GM23338 (cell line): ENCODE measurements around the gene FRYL.

Source experiments
- CTCF ChIP-seq, 2 experiments: fragments of 200-600 bp in 1 of 2; sonication (generic) in 1 of 2; conservative IDR thresholded peaks; 2 replicates each; pipeline versions ENCODE4 v1.5.1 to v1.6.1; 2016 to 2017; ENCODE audit warnings: antibody characterized with exemption in 2 of 2, low read depth in 2 of 2, mild to moderate bottlenecking in 2 of 2, moderate library complexity in 1 of 2
- EZH2 ChIP-seq: fragments of 200-600 bp; sonication (generic); IDR thresholded peaks from one replicate; pipeline ENCODE4 v1.8.0; 2017; ENCODE audit warnings: antibody characterized with exemption, mild to moderate bottlenecking, low read depth; ENCODE audit not compliant: unreplicated experiment
- EZH2phosphoT487 ChIP-seq: fragments of 200-600 bp; sonication (generic); IDR thresholded peaks from one replicate; pipeline ENCODE4 v1.8.1; 2018; ENCODE audit warnings: antibody characterized with exemption; ENCODE audit not compliant: unreplicated experiment
- POLR2AphosphoS5 ChIP-seq: IDR thresholded peaks from 2 replicates; pipeline ENCODE4 v1.6.1; 2016; ENCODE audit warnings: antibody characterized with exemption, low read depth
- ZNF114 ChIP-seq: fragments of 250-450 bp; sonication (Bioruptor Pico); IDR thresholded peaks from 2 replicates; pipeline ENCODE4 v1.5.0; 2020; ENCODE audit warnings: mild to moderate bottlenecking, moderate library complexity

GRCh38 chr4:48526406-48526805 is 253.7 kb downstream of the FRYL start:
- TF ChIP-seq ZNF114 (CRISPR knock-in tag) (no peak), CTCF (conservative IDR thresholded peaks at IDR 0.05; ENCODE audit: low read depth in 2 of 2) (no peak), EZH2phosphoT487 (no peak), POLR2AphosphoS5 (no peak), EZH2 (no peak)
